ENCODE data around the gene FBL. TPM values are rescaled to one million over a fixed set of nuclear protein-coding genes. Genes with fewer than 3 reads are reported as not detected.

FBL gene
- total and polyA plus RNA-seq, 7 donors = 70.3 to 267 (median 142) TPM

GRCh38 chr19:39833464-39834286 lies 12.5 kb downstream of the FBL start, which contains the start of gene DYRK1B:
TSS of gene DYRK1B (minus strand) at chr19:39834162. CDS start at chr19:39831867, 2,295 bp downstream.
- Histone ChIP-seq H3K4me3 (peak within 1 kb of the TSS; percentile 90), H3K27ac (peak within 1 kb of the TSS; percentile 88), H3K9me3 (no peaks in the 10 kb centered on the region), H3K4me1 (peaks cover 26% of the 10 kb centered on the region), H3K27me3 (ENCODE audit: insufficient read depth in 3 of 3, low read length in 2 of 3) (no peaks in the 10 kb centered on the region), H3K36me3 (ENCODE audit: insufficient read depth in 1 of 2, low read depth in 1 of 2) (peaks cover 3 to 75% of the 10 kb centered on the region in 2 donors)
- ATAC-seq (peak; percentile 89 to 91 (median 90)), DNase-seq (peak; percentile 98 to 99)
- WGBS, 3 donors = 0 to 1% (median 0%) methylated on average over 37 to 58 of the region's 59 CpGs
- TF ChIP-seq CTCF (IDR thresholded peaks at IDR 0.05) = no peak
- intact Hi-C loops (cut with DNase I) = loop anchor here in 1 of 2 donors (1.0 to 2.0 kb wide), 2 partner anchors 15 to 31 kb away; no protein-coding TSS in a partner anchor

DNA sequence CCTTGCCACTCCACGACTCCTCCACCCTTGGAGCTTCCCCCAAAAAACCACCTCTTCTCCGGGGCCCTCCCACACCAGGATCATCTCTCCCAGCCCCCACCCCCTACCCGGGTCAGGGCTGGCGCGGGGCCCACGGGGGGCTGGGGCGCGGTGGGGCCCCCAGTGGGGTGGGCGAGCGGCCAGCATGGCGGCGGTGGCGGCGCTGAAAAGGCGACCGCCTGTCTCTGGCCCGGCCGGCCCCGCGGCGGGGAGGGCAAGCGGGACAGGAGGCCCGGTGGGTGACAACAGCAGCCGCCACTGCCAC lies 13.1 kb downstream of the FBL start:
- TF ChIP-seq CTCF (IDR thresholded peaks at IDR 0.05) = no peak
- Histone ChIP-seq H3K9me3 (no peaks in the 10 kb centered on the region), H3K27me3 (ENCODE audit: insufficient read depth in 3 of 3, low read length in 2 of 3) (no peaks in the 10 kb centered on the region), H3K4me1 (peaks cover 28% of the 10 kb centered on the region), H3K27ac (peak overlapping the region; percentile 88), H3K4me3 (peak overlapping the region; percentile 90), H3K36me3 (ENCODE audit: insufficient read depth in 1 of 2, low read depth in 1 of 2) (peaks cover 3 to 75% of the 10 kb centered on the region in 2 donors)
- intact Hi-C loops (cut with DNase I) = loop anchor here in 1 of 2 donors (1.0 to 2.0 kb wide), 2 partner anchors 15 to 30 kb away; no protein-coding TSS in a partner anchor
- DNase-seq = no peak
- 0 to 1% (median 1%) methylated on average over 23 to 24 of the region's 24 CpGs for WGBS, 3 donors
- ATAC-seq = no peak

GRCh38 chr19:39832341-39833083 lies 13.7 kb downstream of the FBL start:
- DNase-seq (no peak), ATAC-seq (no peak)
- H3K27ac ChIP-seq = peak overlapping the region; percentile 88
- H3K4me3 ChIP-seq = peak overlapping the region; percentile 90
- WGBS, 3 donors = 19 to 42% (median 28%) methylated on average over 5 of the region's 5 CpGs
- H3K36me3 ChIP-seq (ENCODE audit: insufficient read depth in 1 of 2, low read depth in 1 of 2) = peaks cover 3 to 75% of the 10 kb centered on the region in 2 donors
- TF ChIP-seq CTCF (IDR thresholded peaks at IDR 0.05) = no peak
- intact Hi-C loops (cut with DNase I) = loop anchor here in 1 of 2 donors (1.0 to 2.0 kb wide), 2 partner anchors 14 to 30 kb away; no protein-coding TSS in a partner anchor
- H3K27me3 ChIP-seq (ENCODE audit: insufficient read depth in 3 of 3, low read length in 2 of 3) = no peaks in the 10 kb centered on the region
- H3K9me3 ChIP-seq = no peaks in the 10 kb centered on the region
- H3K4me1 ChIP-seq = peaks cover 28% of the 10 kb centered on the region

GRCh38 chr19:39831679-39832078 lies 14.5 kb downstream of the FBL start:
- DNase-seq = no peak
- peaks cover 3 to 75% of the 10 kb centered on the region in 2 donors for H3K36me3 ChIP-seq (ENCODE audit: insufficient read depth in 1 of 2, low read depth in 1 of 2)
- H3K9me3 ChIP-seq = no peaks in the 10 kb centered on the region
- intact Hi-C loops (cut with DNase I) = loop anchor here in 1 of 2 donors (2.0 kb wide), 1 partner anchor 29 kb away; no protein-coding TSS in a partner anchor
- WGBS, 3 donors = 75 to 82% (median 82%) methylated on average over 16 of the region's 16 CpGs
- ATAC-seq = no peak
- H3K27ac ChIP-seq = peak overlapping the region; percentile 88
- no peaks in the 10 kb centered on the region for H3K27me3 ChIP-seq (ENCODE audit: insufficient read depth in 3 of 3, low read length in 2 of 3)
- peak overlapping the region; percentile 90 for H3K4me3 ChIP-seq
- H3K4me1 ChIP-seq = peaks cover 28% of the 10 kb centered on the region
- no peak for TF ChIP-seq CTCF (IDR thresholded peaks at IDR 0.05)
